Caco-2 (cell line): ENCODE results near the gene ARNT2. TPM values are rescaled to one million over a fixed set of nuclear protein-coding genes. Genes with fewer than 3 reads are reported as not detected.

Experiments used
- BruUV-seq: library from RNA; stranded (reverse); fragments of 400-500 nt; replicated peaks from 2 replicates; lab custom pipeline; 2021; lab: Mats Ljungman, UMichigan
- CTCF ChIA-PET: fragments of 300-600 bp; sonication (Branson Sonifier 250); formaldehyde crosslinking; loops from one replicate; lab custom pipeline; 2022; ENCODE audit warnings: antibody characterized with exemption; lab: Charles Lee
- POLR2A ChIA-PET: fragments of 300-600 bp; sonication (Branson Sonifier 250); formaldehyde crosslinking; loops from one replicate; lab custom pipeline; 2022; ENCODE audit warnings: antibody characterized with exemption; lab: Charles Lee
- DNase-seq, 2 experiments: peaks; one replicate each; pipeline versions ENCODE4 v3.0.0 to v3.0.0-alpha.2; 2020 to 2022
- H3K27me3 ChIP-seq: replicated peaks from 2 replicates; pipeline ENCODE4 v1.6.0; 2011; ENCODE audit warnings: low read length; ENCODE audit not compliant: control insufficient read depth, insufficient read depth
- H3K36me3 ChIP-seq: 2 replicates; pipeline ENCODE4 v1.5.1; 2011; ENCODE audit warnings: low read length; ENCODE audit not compliant: control insufficient read depth, insufficient read depth
- H3K4me1 ChIP-seq: fragments of 250-450 bp; sonication (Bioruptor Pico); 2 replicates; pipeline ENCODE4 v1.5.1; 2020; ENCODE audit warnings: mild to moderate bottlenecking
- H3K4me3 ChIP-seq: 2 replicates; pipeline ENCODE4 v1.5.1; 2011; ENCODE audit warnings: low read depth, mild to moderate bottlenecking, control low read depth, low read length
- H3K9me3 ChIP-seq: fragments of 250-450 bp; sonication (Bioruptor Pico); 2 replicates; pipeline ENCODE4 v1.5.1; 2020; ENCODE audit warnings: mild to moderate bottlenecking, moderate library complexity
- H3K27ac Mint-ChIP-seq: one replicate; pipeline ENCODE4 v1.8.0; 2022; ENCODE audit warnings: mixed read lengths; ENCODE audit not compliant: unreplicated experiment
- H3K27me3 Mint-ChIP-seq: one replicate; pipeline ENCODE4 v1.8.0; 2022; ENCODE audit warnings: mixed read lengths; ENCODE audit not compliant: insufficient read depth, unreplicated experiment
- H3K36me3 Mint-ChIP-seq: one replicate; pipeline ENCODE4 v1.8.0; 2022; ENCODE audit warnings: mild to moderate bottlenecking, mixed read lengths; ENCODE audit not compliant: insufficient read depth, unreplicated experiment
- H3K4me1 Mint-ChIP-seq: one replicate; pipeline ENCODE4 v1.8.0; 2022; ENCODE audit warnings: low read depth, mixed read lengths; ENCODE audit not compliant: unreplicated experiment
- H3K4me3 Mint-ChIP-seq: one replicate; pipeline ENCODE4 v1.8.0; 2022; ENCODE audit warnings: mild to moderate bottlenecking, moderate library complexity, mixed read lengths; ENCODE audit not compliant: unreplicated experiment
- H3K9me3 Mint-ChIP-seq: one replicate; pipeline ENCODE4 v1.8.0; 2022; ENCODE audit warnings: mixed read lengths; ENCODE audit not compliant: unreplicated experiment
- CTCF ChIP-seq, 2 experiments: fragments of 200-600 bp in 1 of 2; IDR thresholded peaks; 1 replicate in 1 of 2; 2 replicates in 1 of 2; pipeline versions ENCODE4 v1.5.1 to v1.8.0; 2011 to 2022; ENCODE audit warnings: antibody characterized with exemption in 1 of 2, control low read depth in 1 of 2, inconsistent platforms in 1 of 2, low read depth in 1 of 2, low read length in 1 of 2, mild to moderate bottlenecking in 1 of 2, moderate library complexity in 1 of 2; ENCODE audit not compliant: insufficient read depth in 1 of 2, severe bottlenecking in 1 of 2, unreplicated experiment in 1 of 2
- intact Hi-C: fragments of 100-400 bp; cut with micrococcal nuclease; formaldehyde crosslinking; loops from one replicate; pipeline ENCODE4 v1.10.0; 2022; ENCODE audit not compliant: unreplicated experiment
- total RNA-seq: library from RNA; stranded (reverse); gene quantifications from 2 replicates; pipeline ENCODE4 v1.2.3, GENCODE V29; 2022

Gene ARNT2
- total RNA-seq, 1 experiment from 2014 or later: 0.23 TPM

GRCh38 chr15:80461356-80462095 is 57.3 kb downstream of the ARNT2 start:
- Histone ChIP-seq H3K4me3 (no peak overlapping the region), H3K4me1 (peaks cover 16% of the 10 kb centered on the region; the same call in 1 of the 2 replicates), H3K9me3 (no peaks in the 10 kb centered on the region), H3K36me3 (no peaks in the 10 kb centered on the region), H3K27me3 (no peaks in the 10 kb centered on the region)
- no peaks in the 10 kb centered on the region for H3K9me3 Mint-ChIP-seq
- H3K4me1 Mint-ChIP-seq: peaks cover 8% of the 10 kb centered on the region
- no peak for TF ChIP-seq CTCF (IDR thresholded peaks at IDR 0.05; ENCODE audit: insufficient read depth in 1 of 2, low read depth in 1 of 2, low read length in 1 of 2, severe bottlenecking in 1 of 2, unreplicated experiment in 1 of 2)
- ChIA-PET POLR2A (no interaction called here), CTCF (no interaction called here)
- H3K27ac Mint-ChIP-seq: no peak overlapping the region
- intact Hi-C loops: no loop called here
- no TSS peak for BruUV-seq
- H3K36me3 Mint-ChIP-seq: no peaks in the 10 kb centered on the region
- H3K4me3 Mint-ChIP-seq: no peak overlapping the region
- H3K27me3 Mint-ChIP-seq: no peaks in the 10 kb centered on the region
- DNase-seq: no peak

DNA sequence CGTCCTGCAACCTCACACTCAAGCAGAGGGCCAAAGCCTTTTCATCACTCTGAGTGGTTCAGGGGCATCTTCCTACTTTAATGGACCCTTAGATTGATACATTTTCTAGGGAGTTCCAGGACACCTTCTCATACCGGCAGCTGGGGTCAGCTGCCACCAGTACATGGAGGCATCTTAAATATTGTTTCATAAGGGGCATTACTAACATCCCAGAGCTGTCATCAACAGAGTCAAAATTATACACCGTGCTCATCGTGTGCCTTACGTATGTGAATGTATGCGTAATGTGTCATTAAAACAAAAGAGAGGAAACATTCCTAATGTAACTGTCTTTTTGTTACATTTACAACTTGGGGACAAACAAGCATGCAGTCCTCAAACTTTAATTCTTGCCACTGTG is 57.9 kb downstream of the ARNT2 start:
- no peaks in the 10 kb centered on the region for H3K36me3 ChIP-seq
- H3K4me1 ChIP-seq: peaks cover 11% of the 10 kb centered on the region; the same call in 1 of the 2 replicates
- H3K27me3 ChIP-seq: no peaks in the 10 kb centered on the region
- no peak for DNase-seq
- Mint-ChIP-seq H3K9me3 (no peaks in the 10 kb centered on the region), H3K27me3 (no peaks in the 10 kb centered on the region), H3K36me3 (no peaks in the 10 kb centered on the region), H3K27ac (no peak overlapping the region), H3K4me3 (no peak overlapping the region), H3K4me1 (peaks cover 13% of the 10 kb centered on the region)
- intact Hi-C loops: no loop called here
- ChIA-PET CTCF (no interaction called here), POLR2A (no interaction called here)
- BruUV-seq: no TSS peak
- no peaks in the 10 kb centered on the region for H3K9me3 ChIP-seq
- TF ChIP-seq CTCF (IDR thresholded peaks at IDR 0.05; ENCODE audit: insufficient read depth in 1 of 2, low read depth in 1 of 2, low read length in 1 of 2, severe bottlenecking in 1 of 2, unreplicated experiment in 1 of 2): no peak
- H3K4me3 ChIP-seq: no peak overlapping the region

DNA sequence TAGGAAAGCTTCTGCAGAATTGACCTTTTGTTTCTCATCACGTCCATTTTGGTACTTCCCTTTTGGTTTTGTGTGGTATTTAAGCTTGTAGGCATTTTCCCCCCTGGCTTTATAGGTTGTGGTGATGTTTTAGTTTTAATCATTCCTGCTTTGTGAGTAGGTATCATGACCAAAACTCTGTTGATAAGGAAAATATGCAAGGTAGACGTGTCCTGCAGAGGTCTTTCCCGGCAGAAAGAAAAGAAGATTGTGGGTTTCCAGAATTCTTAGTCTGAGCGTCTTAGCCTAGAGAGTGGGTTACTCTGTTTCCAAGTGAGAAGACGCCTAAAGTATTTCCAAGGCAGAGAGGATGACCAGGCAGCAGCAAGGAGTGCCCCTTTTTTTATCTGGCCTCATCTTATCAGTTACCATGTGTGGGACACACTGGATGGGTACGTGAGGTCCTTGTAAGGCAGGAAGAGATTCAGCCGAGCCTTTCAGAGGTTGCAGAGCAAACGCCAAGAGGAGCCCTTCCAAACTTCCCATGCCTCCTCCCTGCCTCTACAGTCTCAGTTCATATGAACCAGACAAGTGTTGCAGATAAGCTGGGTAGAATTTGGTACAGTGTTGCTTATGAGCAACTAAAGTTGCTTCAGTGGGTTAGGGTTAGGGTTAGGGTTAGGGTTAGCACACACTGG is 58.8 kb downstream of the ARNT2 start:
- Mint-ChIP-seq H3K4me3 (no peak overlapping the region), H3K36me3 (no peaks in the 10 kb centered on the region), H3K27ac (no peak overlapping the region), H3K9me3 (no peaks in the 10 kb centered on the region), H3K4me1 (peaks cover 17% of the 10 kb centered on the region), H3K27me3 (no peaks in the 10 kb centered on the region)
- Histone ChIP-seq H3K27me3 (no peaks in the 10 kb centered on the region), H3K4me3 (no peak overlapping the region), H3K9me3 (no peaks in the 10 kb centered on the region), H3K4me1 (peaks cover 11% of the 10 kb centered on the region; the same call in 1 of the 2 replicates), H3K36me3 (no peaks in the 10 kb centered on the region)
- no TSS peak for BruUV-seq
- ChIA-PET CTCF (no interaction called here), POLR2A (no interaction called here)
- no peak for DNase-seq
- no peak for TF ChIP-seq CTCF (IDR thresholded peaks at IDR 0.05; ENCODE audit: insufficient read depth in 1 of 2, low read depth in 1 of 2, low read length in 1 of 2, severe bottlenecking in 1 of 2, unreplicated experiment in 1 of 2)
- intact Hi-C loops: no loop called here
